Left ventricle myocardium inferior (tissue), 1 donor: ENCODE data around the gene FGF5. TPM values are rescaled to one million over a fixed set of nuclear protein-coding genes. Genes with fewer than 3 reads are reported as not detected.

Experiments
- DNase-seq: peaks from one replicate; pipeline ENCODE4 v3.0.0-alpha.2; 2020
- H3K27ac ChIP-seq: fragments of 200-600 bp; replicated peaks from 2 replicates; pipeline ENCODE4 v1.8.0; 2021
- H3K27me3 ChIP-seq: fragments of 200-600 bp; 2 replicates; pipeline ENCODE4 v1.8.0; 2021; ENCODE audit warnings: low read depth
- H3K36me3 ChIP-seq: fragments of 200-600 bp; 2 replicates; pipeline ENCODE4 v1.8.0; 2021
- H3K4me1 ChIP-seq: fragments of 200-600 bp; 2 replicates; pipeline ENCODE4 v1.8.0; 2021
- H3K4me3 ChIP-seq: fragments of 200-600 bp; 2 replicates; pipeline ENCODE4 v1.8.0; 2021; ENCODE audit warnings: mild to moderate bottlenecking, moderate library complexity
- H3K9me3 ChIP-seq: fragments of 200-600 bp; replicated peaks from 2 replicates; pipeline ENCODE4 v1.8.0; 2021
- intact Hi-C: fragments of 100-400 bp; cut with micrococcal nuclease; formaldehyde crosslinking; loops from one replicate; pipeline ENCODE4 v1.11.0; 2022
- total RNA-seq: library from RNA; stranded (reverse); fragmentation: NEBNext Ultra II Directional; extraction: Animal tissue kit (Norgen Biotek cat#: 25700); gene quantifications from one replicate; pipeline ENCODE4 v1.2.1, GENCODE V29; 2021
- TF ChIP-seq, protein P1 (sequence below): fragments of 200-600 bp; IDR thresholded peaks from 2 replicates; pipeline ENCODE4 v1.8.0; 2021; ENCODE audit warnings: antibody characterized with exemption, mild to moderate bottlenecking, borderline replicate concordance
- donor health status: DM: no; HTN: yes; CAD: no; lungs with severe emphysema.

FGF5 gene
- total RNA-seq, 1 donor from 2014 or later: 1.2 TPM

DNA sequence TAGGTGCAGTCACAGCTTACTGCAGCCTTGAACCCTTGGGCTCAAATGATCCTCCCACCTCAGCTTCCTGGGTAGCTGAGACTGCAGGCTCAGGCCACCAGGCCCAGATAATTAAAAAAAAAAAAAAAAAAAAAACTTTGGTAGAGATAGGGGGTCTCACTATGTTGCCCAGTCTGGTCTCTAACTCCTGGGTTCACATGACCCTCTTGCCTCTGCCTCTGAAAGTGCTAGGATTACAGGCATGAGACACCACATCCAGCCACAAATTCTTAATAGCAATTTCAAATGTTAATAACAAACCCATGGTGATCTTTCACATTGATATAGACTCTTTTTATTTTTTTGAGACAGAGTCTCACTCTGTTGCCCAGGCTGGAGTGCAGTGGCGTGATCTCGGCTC lies 12.3 kb upstream of the FGF5 start:
- no peaks in the 10 kb centered on the region for H3K36me3 ChIP-seq
- TF ChIP-seq, protein P1, sequence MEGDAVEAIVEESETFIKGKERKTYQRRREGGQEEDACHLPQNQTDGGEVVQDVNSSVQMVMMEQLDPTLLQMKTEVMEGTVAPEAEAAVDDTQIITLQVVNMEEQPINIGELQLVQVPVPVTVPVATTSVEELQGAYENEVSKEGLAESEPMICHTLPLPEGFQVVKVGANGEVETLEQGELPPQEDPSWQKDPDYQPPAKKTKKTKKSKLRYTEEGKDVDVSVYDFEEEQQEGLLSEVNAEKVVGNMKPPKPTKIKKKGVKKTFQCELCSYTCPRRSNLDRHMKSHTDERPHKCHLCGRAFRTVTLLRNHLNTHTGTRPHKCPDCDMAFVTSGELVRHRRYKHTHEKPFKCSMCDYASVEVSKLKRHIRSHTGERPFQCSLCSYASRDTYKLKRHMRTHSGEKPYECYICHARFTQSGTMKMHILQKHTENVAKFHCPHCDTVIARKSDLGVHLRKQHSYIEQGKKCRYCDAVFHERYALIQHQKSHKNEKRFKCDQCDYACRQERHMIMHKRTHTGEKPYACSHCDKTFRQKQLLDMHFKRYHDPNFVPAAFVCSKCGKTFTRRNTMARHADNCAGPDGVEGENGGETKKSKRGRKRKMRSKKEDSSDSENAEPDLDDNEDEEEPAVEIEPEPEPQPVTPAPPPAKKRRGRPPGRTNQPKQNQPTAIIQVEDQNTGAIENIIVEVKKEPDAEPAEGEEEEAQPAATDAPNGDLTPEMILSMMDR: no peak
- no peaks in the 10 kb centered on the region for H3K9me3 ChIP-seq
- DNase-seq: no peak
- intact Hi-C loops: no loop called here
- H3K27me3 ChIP-seq: peaks cover 15% of the 10 kb centered on the region
- no peak overlapping the region for H3K27ac ChIP-seq
- H3K4me3 ChIP-seq: no peak overlapping the region
- H3K4me1 ChIP-seq: no peaks in the 10 kb centered on the region

DNA sequence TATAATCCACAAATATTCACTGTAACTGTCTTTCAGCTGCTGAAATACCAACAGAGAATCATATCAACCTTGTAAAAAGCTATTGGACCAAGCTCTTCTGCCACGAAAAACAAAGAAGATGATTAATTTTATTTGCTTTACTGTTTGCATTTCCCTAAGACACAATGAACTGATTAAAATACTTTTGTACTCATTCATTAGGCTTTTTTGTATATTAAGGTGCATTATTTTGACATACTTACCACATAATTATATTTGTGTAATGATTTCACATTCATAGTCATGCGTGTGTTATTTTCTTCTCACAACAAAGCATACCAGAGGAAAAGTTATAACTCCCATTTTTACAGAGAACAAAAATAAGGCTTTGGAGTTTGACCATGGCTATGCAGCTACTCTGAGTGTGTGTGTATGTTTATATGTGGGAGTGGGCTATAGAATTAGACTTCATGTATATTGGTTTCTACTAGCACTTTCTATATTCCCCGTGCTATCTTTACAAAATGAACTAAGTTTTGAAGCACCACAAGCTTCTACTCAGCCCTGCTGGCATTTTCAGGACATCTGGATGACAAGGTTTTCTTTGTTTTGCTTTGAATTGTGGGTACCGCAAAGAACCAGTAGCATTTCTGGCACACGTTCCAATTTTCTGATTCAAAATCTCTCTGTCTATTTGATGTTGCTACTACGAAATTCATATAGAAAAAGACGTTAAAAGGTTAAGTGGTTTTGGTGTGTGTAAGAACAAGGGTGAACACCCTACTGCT lies 11.0 kb upstream of the FGF5 start:
- no peaks in the 10 kb centered on the region for H3K4me1 ChIP-seq
- peaks cover 13% of the 10 kb centered on the region for H3K27me3 ChIP-seq
- no peak for DNase-seq
- H3K36me3 ChIP-seq: no peaks in the 10 kb centered on the region
- H3K4me3 ChIP-seq: no peak overlapping the region
- no peak overlapping the region for H3K27ac ChIP-seq
- H3K9me3 ChIP-seq: no peaks in the 10 kb centered on the region
- intact Hi-C loops: no loop called here
- TF ChIP-seq, protein P1: no peak

DNA sequence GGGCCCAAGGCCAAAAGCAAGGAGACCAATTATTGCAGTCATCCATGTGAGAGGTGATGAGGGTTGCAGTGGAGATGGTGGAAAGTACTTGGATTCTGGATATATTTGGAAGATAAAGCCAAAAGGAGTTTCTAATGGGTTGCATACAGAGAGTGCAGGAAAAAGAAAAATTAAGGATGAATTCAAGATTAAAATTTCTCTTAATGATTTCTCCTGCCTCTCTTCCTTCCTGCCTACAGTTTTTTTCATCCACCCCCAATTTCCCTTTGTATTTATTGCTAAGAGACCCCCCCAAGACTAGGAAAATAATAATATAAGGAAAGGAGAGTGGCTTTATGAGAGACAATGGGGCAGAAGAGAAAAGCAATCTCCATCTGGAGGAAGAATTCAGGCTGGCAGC lies 8.6 kb upstream of the FGF5 start:
- Histone ChIP-seq H3K27ac (no peak overlapping the region), H3K4me1 (no peaks in the 10 kb centered on the region), H3K4me3 (no peak overlapping the region), H3K36me3 (no peaks in the 10 kb centered on the region), H3K9me3 (no peaks in the 10 kb centered on the region), H3K27me3 (peaks cover 12% of the 10 kb centered on the region)
- DNase-seq: no peak
- TF ChIP-seq, protein P1: no peak
- intact Hi-C loops: no loop called here

DNA sequence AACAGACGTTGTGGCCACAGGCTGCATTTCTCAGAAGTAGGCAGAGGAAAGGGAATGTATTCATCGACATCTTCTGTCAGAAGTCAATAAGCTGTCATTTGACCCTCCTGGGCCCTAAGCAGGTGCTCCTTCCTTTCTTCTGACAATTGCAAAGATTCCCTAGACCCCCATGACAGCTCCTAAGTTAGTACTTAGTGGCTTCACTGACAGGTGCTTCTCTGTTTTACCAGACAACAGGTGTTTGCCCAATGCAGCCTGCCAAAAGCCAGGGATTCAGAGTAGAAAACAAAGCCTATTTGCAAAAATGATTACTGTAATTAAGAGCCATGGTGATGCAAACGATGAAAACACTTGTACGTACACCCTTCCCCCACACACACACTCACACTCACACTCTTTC lies 7.5 kb upstream of the FGF5 start:
- Histone ChIP-seq H3K27me3 (peaks cover 24% of the 10 kb centered on the region), H3K27ac (no peak overlapping the region), H3K4me1 (no peaks in the 10 kb centered on the region), H3K36me3 (no peaks in the 10 kb centered on the region), H3K9me3 (no peaks in the 10 kb centered on the region), H3K4me3 (no peak overlapping the region)
- TF ChIP-seq, protein P1: no peak
- DNase-seq: no peak
- intact Hi-C loops: no loop called here

DNA sequence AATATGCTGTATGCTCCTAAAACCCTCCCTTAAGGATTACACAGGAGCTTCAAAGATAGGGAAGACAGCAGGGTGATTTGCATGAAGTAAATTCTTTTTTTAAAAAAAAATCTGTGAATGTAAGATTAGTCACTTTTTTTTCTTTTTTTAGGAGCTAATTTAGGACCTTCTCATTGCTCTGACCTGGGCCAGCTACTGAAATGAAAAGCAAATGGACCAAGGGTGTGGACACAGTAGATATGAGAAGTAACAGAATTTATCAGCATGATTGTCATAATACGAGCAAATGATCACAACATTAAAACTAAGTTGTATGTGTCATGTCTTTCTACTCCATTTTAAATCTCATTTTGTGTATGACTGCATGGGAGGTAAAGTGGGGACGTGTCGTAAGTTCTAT lies 6.6 kb upstream of the FGF5 start:
- no peak overlapping the region for H3K4me3 ChIP-seq
- TF ChIP-seq, protein P1: no peak
- H3K9me3 ChIP-seq: no peaks in the 10 kb centered on the region
- peaks cover 32% of the 10 kb centered on the region for H3K27me3 ChIP-seq
- H3K4me1 ChIP-seq: no peaks in the 10 kb centered on the region
- no peaks in the 10 kb centered on the region for H3K36me3 ChIP-seq
- no peak for DNase-seq
- intact Hi-C loops: no loop called here
- H3K27ac ChIP-seq: no peak overlapping the region
